IMR-90 (cell line): Measurements from ENCODE around the gene CTNND2. TPM values are rescaled to one million over a fixed set of nuclear protein-coding genes. Genes with fewer than 3 reads are reported as not detected.

Source experiments
- ATAC-seq: fragments of 200-7000 bp; cut with Tn5 transposase; 2 replicates; pipeline ENCODE4 v1.9.1; 2020; ENCODE audit warnings: low read depth, mild to moderate bottlenecking, moderate library complexity
- BruUV-seq: library from RNA; stranded (reverse); fragments of 400-500 nt; replicated peaks from 2 replicates; lab custom pipeline; 2021; lab: Mats Ljungman, UMichigan
- CTCF ChIA-PET: fragments of 300-600 bp; formaldehyde crosslinking; extraction: SDS; loops from one replicate; lab custom pipeline; 2021; ENCODE audit warnings: antibody characterized with exemption; lab: Yijun Ruan, JAX
- POLR2A ChIA-PET: fragments of 300-600 bp; sonication (Branson Sonifier 250); formaldehyde crosslinking; loops from one replicate; lab custom pipeline; 2022; ENCODE audit warnings: antibody characterized with exemption; ENCODE audit not compliant: unreplicated experiment; lab: Charles Lee
- DNase-seq: peaks from one replicate; pipeline ENCODE4 v3.0.0; 2013
- H2AFZ ChIP-seq: replicated peaks from 2 replicates; pipeline ENCODE3; 2013; ENCODE audit warnings: low read length, mild to moderate bottlenecking; ENCODE audit not compliant: poor library complexity
- H2AK5ac ChIP-seq: 2 replicates; pipeline ENCODE4 v1.6.1; 2013; ENCODE audit warnings: low read depth, low read length, inconsistent platforms
- H2AK9ac ChIP-seq: replicated peaks from 2 replicates; pipeline ENCODE3; 2013; ENCODE audit warnings: mild to moderate bottlenecking, low read depth, low read length, moderate library complexity; ENCODE audit not compliant: poor library complexity
- H2BK120ac ChIP-seq: 2 replicates; pipeline ENCODE4 v1.6.1; 2013; ENCODE audit warnings: low read depth, low read length, inconsistent platforms
- H2BK15ac ChIP-seq: 3 replicates; pipeline ENCODE4 v1.6.1; 2013; ENCODE audit warnings: low read depth, low read length, inconsistent platforms
- H2BK20ac ChIP-seq: 2 replicates; pipeline ENCODE4 v1.6.1; 2013; ENCODE audit warnings: low read depth, mild to moderate bottlenecking, inconsistent platforms, low read length, moderate library complexity
- H2BK5ac ChIP-seq: 2 replicates; pipeline ENCODE4 v1.6.1; 2013; ENCODE audit warnings: mild to moderate bottlenecking, low read depth, low read length, inconsistent platforms; ENCODE audit not compliant: poor library complexity, severe bottlenecking
- H3K14ac ChIP-seq: replicated peaks from 2 replicates; pipeline ENCODE4 v1.6.1; 2013; ENCODE audit warnings: low read depth, low read length, inconsistent platforms
- H3K18ac ChIP-seq: 2 replicates; pipeline ENCODE4 v1.6.1; 2013; ENCODE audit warnings: low read depth, low read length, control low read depth
- H3K23ac ChIP-seq: 2 replicates; pipeline ENCODE4 v1.6.1; 2013; ENCODE audit warnings: low read depth, low read length, inconsistent platforms
- H3K27ac ChIP-seq: 2 replicates; pipeline ENCODE4 v1.5.1; 2013; ENCODE audit warnings: mild to moderate bottlenecking, control low read depth, low read length; ENCODE audit not compliant: insufficient read depth
- H3K27me3 ChIP-seq: 2 replicates; pipeline ENCODE4 v1.6.1; 2013; ENCODE audit warnings: low read length; ENCODE audit not compliant: control insufficient read depth, insufficient read depth
- H3K36me3 ChIP-seq: 2 replicates; pipeline ENCODE4 v1.6.1; 2013; ENCODE audit warnings: low read length, mixed read lengths; ENCODE audit not compliant: control insufficient read depth, insufficient read depth
- H3K4ac ChIP-seq: 2 replicates; pipeline ENCODE4 v1.6.1; 2013; ENCODE audit warnings: low read depth, low read length, inconsistent platforms
- H3K4me1 ChIP-seq: 2 replicates; pipeline ENCODE4 v1.6.1; 2013; ENCODE audit warnings: low read length, mixed read lengths; ENCODE audit not compliant: control insufficient read depth, insufficient read depth
- H3K4me2 ChIP-seq: 2 replicates; pipeline ENCODE4 v1.6.1; 2013; ENCODE audit warnings: low read depth, mild to moderate bottlenecking, control low read depth, low read length, moderate library complexity
- H3K4me3 ChIP-seq: 2 replicates; pipeline ENCODE4 v1.5.1; 2013; ENCODE audit warnings: low read depth, mild to moderate bottlenecking, control low read depth, low read length, moderate library complexity; ENCODE audit not compliant: insufficient read depth
- H3K56ac ChIP-seq: 2 replicates; pipeline ENCODE4 v1.6.1; 2013; ENCODE audit warnings: low read length, inconsistent platforms; ENCODE audit not compliant: insufficient read depth; ENCODE audit errors: extremely low read depth
- H3K79me1 ChIP-seq, 2 experiments: 2 replicates each; pipeline ENCODE4 v1.6.1; 2013; ENCODE audit warnings: low read length in 2 of 2, inconsistent platforms in 1 of 2, low read depth in 1 of 2
- H3K9ac ChIP-seq: 2 replicates; pipeline ENCODE4 v1.6.1; 2013; ENCODE audit warnings: low read depth, low read length, control low read depth
- H3K9me1 ChIP-seq: 2 replicates; pipeline ENCODE4 v1.6.1; 2013; ENCODE audit warnings: low read length, inconsistent platforms; ENCODE audit not compliant: insufficient read depth
- H3K9me3 ChIP-seq: 2 replicates; pipeline ENCODE4 v1.6.1; 2013; ENCODE audit warnings: low read length; ENCODE audit not compliant: control insufficient read depth, insufficient read depth
- H4K20me1 ChIP-seq: 2 replicates; pipeline ENCODE4 v1.6.1; 2013; ENCODE audit warnings: low read length, inconsistent platforms; ENCODE audit not compliant: insufficient read depth
- H4K5ac ChIP-seq: 2 replicates; pipeline ENCODE4 v1.6.1; 2013; ENCODE audit warnings: mild to moderate bottlenecking, low read depth, low read length, control low read depth
- H4K8ac ChIP-seq, 2 experiments: 2 replicates each; pipeline ENCODE4 v1.6.1; 2013; ENCODE audit warnings: low read depth in 2 of 2, low read length in 2 of 2, control low read depth in 1 of 2, inconsistent platforms in 1 of 2
- H4K91ac ChIP-seq: 2 replicates; pipeline ENCODE4 v1.6.1; 2013; ENCODE audit warnings: low read depth, low read length, inconsistent platforms; ENCODE audit not compliant: insufficient read depth
- BHLHE40 ChIP-seq: fragments of 150-350 bp; IDR thresholded peaks from 2 replicates; pipeline ENCODE4 v1.6.1; 2016; ENCODE audit warnings: mild to moderate bottlenecking, low read depth, low read length
- CEBPB ChIP-seq: IDR thresholded peaks from 2 replicates; pipeline ENCODE4 v1.6.1; 2012; ENCODE audit warnings: low read depth, low read length, improper control_type of control experiment
- CHD1 ChIP-seq: IDR thresholded peaks from 2 replicates; pipeline ENCODE4 v1.6.1; 2012; ENCODE audit warnings: low read depth, low read length, improper control_type of control experiment
- MAFK ChIP-seq: IDR thresholded peaks from 2 replicates; pipeline ENCODE4 v1.6.1; 2012; ENCODE audit warnings: low read depth, low read length, improper control_type of control experiment
- MAZ ChIP-seq: IDR thresholded peaks from 2 replicates; pipeline ENCODE4 v1.6.1; 2012; ENCODE audit warnings: low read depth, mild to moderate bottlenecking, low read length, improper control_type of control experiment, moderate library complexity, borderline replicate concordance
- MXI1 ChIP-seq: IDR thresholded peaks from 2 replicates; pipeline ENCODE4 v1.6.1; 2012; ENCODE audit warnings: low read depth, mild to moderate bottlenecking, low read length, moderate library complexity, borderline replicate concordance
- RFX5 ChIP-seq: IDR thresholded peaks from 2 replicates; pipeline ENCODE4 v1.8.0; 2012; ENCODE audit warnings: low read depth, mild to moderate bottlenecking, low read length, moderate library complexity
- whole genome bisulfite sequencing, 2 experiments: methylation state at CpG; one replicate each; pipeline versions ENCODE4 v1.1.5 to v1.1.7; 2013; ENCODE audit warnings: missing lambda C conversion rate in 2 of 2; ENCODE audit not compliant: insufficient read length in 1 of 2; ENCODE audit errors: extremely low coverage in 2 of 2; 5-methylcytosine and 5-hydroxymethylcytosine counted together
- dilution Hi-C: fragments of 300-500 bp; cut with HindIII; formaldehyde crosslinking; loops from one replicate; pipeline ENCODE4 v1.14.3; 2018; ENCODE audit warnings: low sequenced_read_pairs; ENCODE audit not compliant: unreplicated experiment
- in situ Hi-C: fragments of 300-500 bp; cut with MboI; formaldehyde crosslinking; loops from 3 replicates; pipeline ENCODE4 v1.14.3; 2019; ENCODE audit warnings: low sequenced_read_pairs, inconsistent platforms, mixed read lengths
- intact Hi-C: fragments of 100-400 bp; cut with micrococcal nuclease; formaldehyde crosslinking; loops from 2 replicates; pipeline ENCODE4 v1.10.0; 2022
- polyA plus RNA-seq, 3 experiments: library from polyadenylated mRNA; depleted of rRNA; stranded (reverse); fragments of >200 nt; gene quantifications; 2 replicates each; pipeline ENCODE4 v1.2.3, GENCODE V29; 2012; ENCODE audit warnings: low replicate concordance in 1 of 3
- total RNA-seq: library from RNA; depleted of rRNA; stranded (reverse); fragments of >200 nt; gene quantifications from 2 replicates; pipeline ENCODE4 v1.2.3, GENCODE V29; 2012
- TF ChIP-seq, protein P1 (sequence below): fragments of 150-350 bp; IDR thresholded peaks from 2 replicates; pipeline ENCODE4 v1.6.1; 2017; ENCODE audit warnings: mild to moderate bottlenecking, antibody characterized with exemption, low read length, low read depth
- TF ChIP-seq, protein P2 (sequence below): fragments of 150-350 bp; IDR thresholded peaks from 2 replicates; pipeline ENCODE4 v1.6.1; 2016; ENCODE audit warnings: low read depth, mild to moderate bottlenecking, low read length, moderate library complexity, borderline replicate concordance

Gene CTNND2
- total and polyA plus RNA-seq, 2 of the 4 experiments (the other 2 are of a cell fraction): not detected

DNA sequence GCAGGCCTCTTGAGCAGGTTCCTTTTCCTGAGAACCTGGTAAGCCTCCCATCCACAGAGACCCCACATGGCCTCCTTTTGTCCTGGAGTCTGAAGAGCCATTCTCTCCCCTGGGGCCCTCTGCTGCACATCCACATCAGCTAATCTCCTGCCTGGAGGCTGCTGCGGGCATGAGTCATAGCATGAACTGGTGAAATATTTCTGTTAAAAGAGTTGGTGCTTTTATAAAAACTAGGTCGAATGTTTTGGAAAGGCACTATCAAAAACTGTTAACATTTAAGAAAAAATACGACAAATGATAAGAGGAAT, 399.4 kb downstream of the CTNND2 start:
- Histone ChIP-seq H2BK20ac (no peak overlapping the region), H3K14ac (no peak overlapping the region), H2AK9ac (no peak overlapping the region), H3K23ac (no peak overlapping the region), H3K27ac (no peak overlapping the region), H2BK5ac (no peak overlapping the region), H4K8ac (no peak overlapping the region), H3K9me3 (peaks cover 12% of the 10 kb centered on the region; the same call in 1 of the 2 replicates), H3K79me1 (no peaks in the 10 kb centered on the region), H3K4me3 (no peak overlapping the region), H3K4me2 (no peak overlapping the region), H3K9me1 (no peaks in the 10 kb centered on the region), H2AK5ac (no peak overlapping the region), H2BK15ac (no peak overlapping the region), H3K4me1 (no peaks in the 10 kb centered on the region), H3K36me3 (no peaks in the 10 kb centered on the region), H3K18ac (no peak overlapping the region), H4K91ac (no peak overlapping the region), H4K5ac (no peak overlapping the region), H2BK120ac (no peak overlapping the region), H3K4ac (no peak overlapping the region), H4K20me1 (no peaks in the 10 kb centered on the region), H2AFZ (no peak overlapping the region), H3K9ac (no peak overlapping the region), H3K56ac (no peak overlapping the region), H3K27me3 (no peaks in the 10 kb centered on the region)
- dilution Hi-C loops: no loop called here
- CTCF ChIA-PET: no interaction called here
- no peak for DNase-seq
- TF ChIP-seq, protein P1, sequence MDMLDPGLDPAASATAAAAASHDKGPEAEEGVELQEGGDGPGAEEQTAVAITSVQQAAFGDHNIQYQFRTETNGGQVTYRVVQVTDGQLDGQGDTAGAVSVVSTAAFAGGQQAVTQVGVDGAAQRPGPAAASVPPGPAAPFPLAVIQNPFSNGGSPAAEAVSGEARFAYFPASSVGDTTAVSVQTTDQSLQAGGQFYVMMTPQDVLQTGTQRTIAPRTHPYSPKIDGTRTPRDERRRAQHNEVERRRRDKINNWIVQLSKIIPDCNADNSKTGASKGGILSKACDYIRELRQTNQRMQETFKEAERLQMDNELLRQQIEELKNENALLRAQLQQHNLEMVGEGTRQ: no peak
- no peak for TF ChIP-seq CHD1
- TF ChIP-seq MXI1: no peak
- TF ChIP-seq BHLHE40: no peak
- TF ChIP-seq RFX5: no peak
- no peak for TF ChIP-seq MAFK
- TF ChIP-seq CEBPB: no peak
- TF ChIP-seq MAZ: no peak
- TF ChIP-seq, protein P2, sequence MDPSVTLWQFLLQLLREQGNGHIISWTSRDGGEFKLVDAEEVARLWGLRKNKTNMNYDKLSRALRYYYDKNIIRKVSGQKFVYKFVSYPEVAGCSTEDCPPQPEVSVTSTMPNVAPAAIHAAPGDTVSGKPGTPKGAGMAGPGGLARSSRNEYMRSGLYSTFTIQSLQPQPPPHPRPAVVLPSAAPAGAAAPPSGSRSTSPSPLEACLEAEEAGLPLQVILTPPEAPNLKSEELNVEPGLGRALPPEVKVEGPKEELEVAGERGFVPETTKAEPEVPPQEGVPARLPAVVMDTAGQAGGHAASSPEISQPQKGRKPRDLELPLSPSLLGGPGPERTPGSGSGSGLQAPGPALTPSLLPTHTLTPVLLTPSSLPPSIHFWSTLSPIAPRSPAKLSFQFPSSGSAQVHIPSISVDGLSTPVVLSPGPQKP: no peak
- in situ Hi-C loops: no loop called here
- POLR2A ChIA-PET: no interaction called here
- intact Hi-C loops: no loop called here
- BruUV-seq: no TSS peak
- no CpG with 5 or more reads among the region's 3 CpGs for WGBS, 2 experiments
- no peak for ATAC-seq
